ENCODE measurements around the gene EBF4. TPM values are rescaled to one million over a fixed set of nuclear protein-coding genes. Genes with fewer than 3 reads are reported as not detected.

Gene EBF4
- total and polyA plus RNA-seq, 10 of the 15 experiments (the other 5 are each of a cell fraction or from before 2014, with no cell fraction given), result 0.13 TPM; not detected in 9

- TF ChIP-seq ELK1 (IDR thresholded peaks at IDR 0.05; ENCODE audit: low read depth, low read length), result no peak
- TF ChIP-seq NFYB (IDR thresholded peaks at IDR 0.05; ENCODE audit: insufficient read depth, low read depth, low read length), result no peak
- TF ChIP-seq RCOR1 (conservative IDR thresholded peaks at IDR 0.05; ENCODE audit: low read depth, low read length), result no peak
- no peak for TF ChIP-seq RAD21 (IDR thresholded peaks at IDR 0.05; ENCODE audit: insufficient read depth, low read depth, low read length)
- no peak for TF ChIP-seq BMI1 (IDR thresholded peaks at IDR 0.05; ENCODE audit: borderline replicate concordance)
Observed at GRCh38 chr20:2709205-2709981, 16.8 kb downstream of the EBF4 start (continued).

DNA sequence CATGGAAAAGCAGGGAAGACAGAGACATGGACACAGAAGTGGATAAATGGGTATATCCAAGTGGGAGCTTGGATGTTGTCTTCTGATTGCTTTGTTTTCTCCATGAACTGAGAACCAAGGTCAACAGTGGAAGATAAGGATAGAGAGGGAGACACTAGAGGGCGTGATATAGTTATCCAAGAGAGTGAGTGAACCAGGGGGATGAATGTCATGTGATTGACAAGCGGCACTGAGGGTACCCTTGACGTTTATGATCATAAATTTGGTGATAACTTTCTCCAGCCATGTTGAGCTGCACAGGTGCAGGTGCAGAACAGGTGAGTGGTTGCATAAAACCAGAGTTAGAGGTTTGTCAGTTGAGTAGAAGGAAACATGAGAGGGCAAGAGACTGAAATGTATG is 20.7 kb downstream of the EBF4 start:
- no peaks in the 10 kb centered on the region for H3K79me2 ChIP-seq (ENCODE audit: control insufficient read depth, insufficient read depth, low read length)
- SMC1A ChIA-PET (ENCODE audit: uncharacterized antibody, unreplicated experiment), result interaction anchor here (1.3 kb wide), 1 partner anchor 288 kb away, joined by 5 read pairs; no protein-coding TSS in a partner anchor
- H2AFZ ChIP-seq (ENCODE audit: control insufficient read depth, low read depth, low read length), result no peak overlapping the region
- no TSS peak for BruUV-seq (replicated peaks)
- H3K4me3 ChIP-seq, result no peak overlapping the region
- DNase-seq (ENCODE audit: low read depth, low spot score) (no peak), ATAC-seq (peak; percentile 49; the same call in 1 of the 3 replicates), FAIRE-seq (peak; percentile 59)
- 0% methylated on average over 3 of the region's 3 CpGs for WGBS (ENCODE audit: insufficient coverage, insufficient replicate concordance, low lambda C conversion rate, missing lambda C conversion rate)
- CTCF ChIA-PET, result interaction anchor here (0.6 to 2.1 kb wide), 5 partner anchors 29 to 298 kb away, joined by 3 to 8 read pairs (median 4); no protein-coding TSS in a partner anchor
- H3K27ac ChIP-seq (ENCODE audit: control insufficient read depth, insufficient read depth), result no peak overlapping the region
- POLR2A ChIA-PET, result no interaction called here
- H3K9me3 ChIP-seq (replicated peaks; ENCODE audit: control insufficient read depth, insufficient read depth, low read length), result no peaks in the 10 kb centered on the region
- no peak overlapping the region for H3K4me2 ChIP-seq (ENCODE audit: control insufficient read depth, insufficient read depth)
- H3K36me3 ChIP-seq (ENCODE audit: control insufficient read depth in 2 of 2, insufficient read depth in 2 of 2, low read length in 1 of 2), result no peaks in the 10 kb centered on the region
- RAD21 ChIA-PET (ENCODE audit: unreplicated experiment), result no interaction called here
- no peaks in the 10 kb centered on the region for H4K20me1 ChIP-seq (ENCODE audit: control insufficient read depth, insufficient read depth)
- no peaks in the 10 kb centered on the region for H3K4me1 ChIP-seq (ENCODE audit: control insufficient read depth, insufficient read depth, low read length)
- H3K27me3 ChIP-seq (replicated peaks in 1 of 2; ENCODE audit: control insufficient read depth in 2 of 2, insufficient read depth in 2 of 2, low read length in 1 of 2), result no peaks in the 10 kb centered on the region
- in situ Hi-C loops (cut with MboI) (no loop called here), intact Hi-C loops (cut with micrococcal nuclease; ENCODE audit: unreplicated experiment) (no loop called here)
- H3K9ac ChIP-seq (ENCODE audit: control insufficient read depth, insufficient read depth, low read length), result no peak overlapping the region
- TF ChIP-seq RAD51 (IDR thresholded peaks at IDR 0.05) (no peak), JUND (IDR thresholded peaks at IDR 0.05; ENCODE audit: low read depth, low read length) (no peak), FOXM1 (IDR thresholded peaks at IDR 0.05; ENCODE audit: low read depth, low read length) (no peak), KDM1A (IDR thresholded peaks at IDR 0.05; ENCODE audit: borderline replicate concordance) (no peak), WRNIP1 (IDR thresholded peaks at IDR 0.05; ENCODE audit: borderline replicate concordance, low read depth, low read length) (no peak), HDAC2 (IDR thresholded peaks at IDR 0.05) (no peak), CREM (IDR thresholded peaks at IDR 0.05; ENCODE audit: low read depth) (no peak), MTA2 (IDR thresholded peaks at IDR 0.05; ENCODE audit: low read depth) (no peak), HDAC6 (IDR thresholded peaks at IDR 0.05; ENCODE audit: unreplicated experiment) (no peak), CTCF (IDR thresholded peaks at IDR 0.05 in 2 of 3, conservative IDR thresholded peaks at IDR 0.05 in 1 of 3; ENCODE audit: control insufficient read depth in 2 of 3, extremely low read depth in 1 of 3, insufficient read depth in 1 of 3, low read depth in 3 of 3, low read length in 3 of 3) (peak; percentile 26 to 54 (median 35); a peak in 5 of 6 replicates), MEF2B (IDR thresholded peaks at IDR 0.05; ENCODE audit: partially characterized antibody, poor library complexity, severe bottlenecking) (no peak), RAD21 (IDR thresholded peaks at IDR 0.05; ENCODE audit: insufficient read depth, low read depth, low read length) (peak; percentile 43; the same call in 1 of the 2 replicates), TAF1 (IDR thresholded peaks at IDR 0.05; ENCODE audit: borderline replicate concordance, low read depth, low read length) (no peak), ASH2L (IDR thresholded peaks at IDR 0.05; ENCODE audit: borderline replicate concordance, low read depth) (no peak)
- TF ChIP-seq, protein P1, sequence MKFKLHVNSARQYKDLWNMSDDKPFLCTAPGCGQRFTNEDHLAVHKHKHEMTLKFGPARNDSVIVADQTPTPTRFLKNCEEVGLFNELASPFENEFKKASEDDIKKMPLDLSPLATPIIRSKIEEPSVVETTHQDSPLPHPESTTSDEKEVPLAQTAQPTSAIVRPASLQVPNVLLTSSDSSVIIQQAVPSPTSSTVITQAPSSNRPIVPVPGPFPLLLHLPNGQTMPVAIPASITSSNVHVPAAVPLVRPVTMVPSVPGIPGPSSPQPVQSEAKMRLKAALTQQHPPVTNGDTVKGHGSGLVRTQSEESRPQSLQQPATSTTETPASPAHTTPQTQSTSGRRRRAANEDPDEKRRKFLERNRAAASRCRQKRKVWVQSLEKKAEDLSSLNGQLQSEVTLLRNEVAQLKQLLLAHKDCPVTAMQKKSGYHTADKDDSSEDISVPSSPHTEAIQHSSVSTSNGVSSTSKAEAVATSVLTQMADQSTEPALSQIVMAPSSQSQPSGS (IDR thresholded peaks at IDR 0.05; ENCODE audit: low read length), result no peak

All from GM12878 (cell line).